Liver (tissue), 9 donors: ENCODE data around the gene PAX8. TPM values are rescaled to one million over a fixed set of nuclear protein-coding genes. Genes with fewer than 3 reads are reported as not detected.

ENCODE experiments used
- DNase-seq: peaks from one replicate; pipeline ENCODE4 v3.0.0-alpha.2; 2017; ENCODE audit warnings: low spot score
- H3K27ac ChIP-seq, 2 donors: one replicate each; pipeline ENCODE4 v1.7.0; 2013; ENCODE audit warnings: inconsistent platforms in 2 of 2, low read length in 2 of 2, control low read depth in 1 of 2, low read depth in 1 of 2, mild to moderate bottlenecking in 1 of 2
- H3K27me3 ChIP-seq, 4 donors: one replicate each; pipeline versions ENCODE4 v1.6.1 to v1.7.0; 2013; ENCODE audit warnings: low read length in 3 of 4, inconsistent platforms in 1 of 4, mild to moderate bottlenecking in 1 of 4, moderate library complexity in 1 of 4; ENCODE audit not compliant: control insufficient read depth in 4 of 4, insufficient read depth in 4 of 4
- H3K36me3 ChIP-seq, 4 donors: one replicate each; pipeline versions ENCODE4 v1.6.1 to v1.7.0; 2013; ENCODE audit warnings: low read length in 3 of 4, mild to moderate bottlenecking in 3 of 4, low read depth in 1 of 4, moderate library complexity in 1 of 4; ENCODE audit not compliant: control insufficient read depth in 4 of 4, insufficient read depth in 3 of 4
- H3K4me1 ChIP-seq, 4 donors: one replicate each; pipeline versions ENCODE4 v1.6.1 to v1.7.0; 2013; ENCODE audit warnings: low read length in 3 of 4, mild to moderate bottlenecking in 3 of 4, moderate library complexity in 1 of 4; ENCODE audit not compliant: control insufficient read depth in 4 of 4, insufficient read depth in 4 of 4
- H3K4me3 ChIP-seq, 3 donors: one replicate each; pipeline versions ENCODE4 v1.6.1 to v1.7.0; 2013; ENCODE audit warnings: low read length in 3 of 3, control low read depth in 1 of 3, low read depth in 1 of 3, mild to moderate bottlenecking in 1 of 3
- H3K9ac ChIP-seq, 2 donors: one replicate each; pipeline ENCODE4 v1.7.0; 2013; ENCODE audit warnings: low read length in 2 of 2, mild to moderate bottlenecking in 2 of 2, moderate library complexity in 2 of 2, control low read depth in 1 of 2, low read depth in 1 of 2
- H3K9me3 ChIP-seq, 4 donors: one replicate each; pipeline versions ENCODE4 v1.6.1 to v1.7.0; 2013; ENCODE audit warnings: low read length in 3 of 4; ENCODE audit not compliant: control insufficient read depth in 4 of 4
- CTCF ChIP-seq: fragments of 150-350 bp; IDR thresholded peaks from 2 replicates; pipeline ENCODE4 v1.5.1; 2017; ENCODE audit warnings: improper control_type of control experiment, low read depth, low read length; ENCODE audit not compliant: missing input control
- EGR1 ChIP-seq, 2 donors: IDR thresholded peaks; 2 replicates each; pipeline ENCODE4 v1.6.1; 2016 to 2018; ENCODE audit warnings: antibody characterized with exemption in 2 of 2, low read depth in 2 of 2
- FOXA1 ChIP-seq: IDR thresholded peaks from 2 replicates; pipeline ENCODE4 v1.6.1; 2016; ENCODE audit warnings: antibody characterized with exemption
- GABPA ChIP-seq, 2 donors: IDR thresholded peaks in 1 of 2; conservative IDR thresholded peaks in 1 of 2; 2 replicates each; pipeline ENCODE4 v1.6.1; 2016; ENCODE audit warnings: antibody characterized with exemption in 2 of 2, mild to moderate bottlenecking in 1 of 2, moderate library complexity in 1 of 2
- HNF4A ChIP-seq, 2 donors: conservative IDR thresholded peaks; 2 replicates each; pipeline ENCODE4 v1.6.1; 2016; ENCODE audit warnings: antibody characterized with exemption in 2 of 2, mild to moderate bottlenecking in 2 of 2
- HNF4G ChIP-seq: IDR thresholded peaks from 2 replicates; pipeline ENCODE4 v1.6.1; 2016; ENCODE audit warnings: antibody characterized with exemption
- JUND ChIP-seq, 2 donors: IDR thresholded peaks; 2 replicates each; pipeline ENCODE4 v1.6.1; 2016; ENCODE audit warnings: antibody characterized with exemption in 2 of 2
- MAX ChIP-seq: IDR thresholded peaks from 2 replicates; pipeline ENCODE4 v1.6.1; 2016; ENCODE audit warnings: antibody characterized with exemption
- NR2F2 ChIP-seq: IDR thresholded peaks from 2 replicates; pipeline ENCODE4 v1.6.1; 2016; ENCODE audit warnings: antibody characterized with exemption
- RAD21 ChIP-seq, 2 donors: IDR thresholded peaks; 2 replicates each; pipeline ENCODE4 v1.6.1; 2016; ENCODE audit warnings: antibody characterized with exemption in 2 of 2, mild to moderate bottlenecking in 2 of 2
- REST ChIP-seq: IDR thresholded peaks from 2 replicates; pipeline ENCODE4 v1.6.1; 2016; ENCODE audit warnings: antibody characterized with exemption, mild to moderate bottlenecking
- RXRA ChIP-seq, 2 donors: IDR thresholded peaks; 2 replicates each; pipeline ENCODE4 v1.6.1; 2017 to 2018; ENCODE audit warnings: antibody characterized with exemption in 2 of 2, mild to moderate bottlenecking in 1 of 2
- SP1 ChIP-seq: IDR thresholded peaks from 2 replicates; pipeline ENCODE4 v1.6.1; 2018; ENCODE audit warnings: antibody characterized with exemption, mild to moderate bottlenecking
- TAF1 ChIP-seq: conservative IDR thresholded peaks from 2 replicates; pipeline ENCODE4 v1.6.1; 2016; ENCODE audit warnings: antibody characterized with exemption, mild to moderate bottlenecking
- YY1 ChIP-seq: IDR thresholded peaks from 2 replicates; pipeline ENCODE4 v1.6.1; 2016; ENCODE audit warnings: antibody characterized with exemption, mild to moderate bottlenecking
- WGBS: extraction: QIAGEN DNeasy Blood & Tissue Kit; methylation state at CpG from one replicate; pipeline ENCODE4 v1.1.7; 2013; 5-methylcytosine and 5-hydroxymethylcytosine counted together
- polyA plus RNA-seq, 2 donors: library from polyadenylated mRNA; stranded (reverse) in 1 of 2; unstranded in 1 of 2; fragments of 200-250 nt in 1 of 2; fragments of >200 nt in 1 of 2; fragmentation: Nextera tagmentation in 1 of 2; extraction: Ambion mirVana in 1 of 2; gene quantifications; one replicate each; pipeline versions ENCODE4 v1.2.1 to v1.2.3, GENCODE V29; 2013 to 2015
- total RNA-seq, 2 donors: library from RNA; depleted of rRNA; stranded (reverse); fragments of >200 nt; gene quantifications; one replicate each; pipeline ENCODE4 v1.2.3, GENCODE V29; 2014
- TF ChIP-seq, protein P1 (sequence below): IDR thresholded peaks from 2 replicates; pipeline ENCODE4 v1.6.1; 2016; ENCODE audit warnings: antibody characterized with exemption
- TF ChIP-seq, protein P2 (sequence below): IDR thresholded peaks from 2 replicates; pipeline ENCODE4 v1.6.1; 2016; ENCODE audit warnings: antibody characterized with exemption
- donor health status: healthy.
- donor health status: healthy.
- donor health status: healthy.
- donor health status: healthy.
- donor health status: healthy.

Gene PAX8
- total and polyA plus RNA-seq, 4 donors: 0.09 to 0.85 (median 0.33) TPM

DNA sequence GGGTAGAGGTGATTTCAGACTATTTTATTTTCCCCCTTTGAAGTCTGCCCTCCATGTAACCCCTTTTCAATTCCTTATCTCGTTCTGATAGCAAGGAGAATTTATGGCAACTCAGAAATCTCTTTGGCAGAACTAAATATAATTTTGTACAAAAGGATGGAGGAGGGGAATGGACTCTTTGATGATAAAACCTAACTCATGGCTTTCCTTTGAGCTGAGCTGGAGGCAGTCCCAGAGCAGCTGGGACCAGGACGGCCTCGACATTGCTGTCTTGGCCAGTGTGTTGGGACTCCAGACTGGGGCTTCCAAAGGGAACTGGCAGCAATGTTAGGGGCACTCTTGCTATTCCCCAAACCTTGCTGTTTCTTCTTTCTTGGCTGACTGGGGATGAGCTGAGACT, 47.7 kb downstream of the PAX8 start (continued):
- TF ChIP-seq MAX: no peak

- Histone ChIP-seq H3K4me1 (no peaks in the 10 kb centered on the region), H3K36me3 (no peaks in the 10 kb centered on the region), H3K9ac (no peak overlapping the region), H3K4me3 (no peak overlapping the region), H3K27me3 (no peaks in the 10 kb centered on the region), H3K9me3 (no peaks in the 10 kb centered on the region), H3K27ac (no peak overlapping the region)
- WGBS: 83% methylated on average over 6 of the region's 6 CpGs
- TF ChIP-seq EGR1 (IDR thresholded peaks at IDR 0.05; ENCODE audit: low read depth in 2 of 2) (no peak), YY1 (no peak), MAX (no peak), SP1 (no peak), HNF4A (conservative IDR thresholded peaks at IDR 0.05) (no peak), GABPA (IDR thresholded peaks at IDR 0.05 in 1 of 2, conservative IDR thresholded peaks at IDR 0.05 in 1 of 2) (no peak), TAF1 (no peak)
- DNase-seq: no peak
Measured at GRCh38 chr2:113230531-113230930, 48.2 kb downstream of the PAX8 start.

- Histone ChIP-seq H3K9me3 (no peaks in the 10 kb centered on the region), H3K27me3 (no peaks in the 10 kb centered on the region)
Measured at GRCh38 chr2:113229795-113230194, 48.9 kb downstream of the PAX8 start.

More at GRCh38 chr2:113229795-113230194, 48.9 kb downstream of the PAX8 start:
- H3K4me1 ChIP-seq: no peaks in the 10 kb centered on the region
- H3K4me3 ChIP-seq: no peak overlapping the region
- no peak overlapping the region for H3K9ac ChIP-seq
- 88% methylated on average over 3 of the region's 3 CpGs for WGBS
- no peaks in the 10 kb centered on the region for H3K36me3 ChIP-seq
- no peak overlapping the region for H3K27ac ChIP-seq
- no peak for DNase-seq
- TF ChIP-seq, protein P1, sequence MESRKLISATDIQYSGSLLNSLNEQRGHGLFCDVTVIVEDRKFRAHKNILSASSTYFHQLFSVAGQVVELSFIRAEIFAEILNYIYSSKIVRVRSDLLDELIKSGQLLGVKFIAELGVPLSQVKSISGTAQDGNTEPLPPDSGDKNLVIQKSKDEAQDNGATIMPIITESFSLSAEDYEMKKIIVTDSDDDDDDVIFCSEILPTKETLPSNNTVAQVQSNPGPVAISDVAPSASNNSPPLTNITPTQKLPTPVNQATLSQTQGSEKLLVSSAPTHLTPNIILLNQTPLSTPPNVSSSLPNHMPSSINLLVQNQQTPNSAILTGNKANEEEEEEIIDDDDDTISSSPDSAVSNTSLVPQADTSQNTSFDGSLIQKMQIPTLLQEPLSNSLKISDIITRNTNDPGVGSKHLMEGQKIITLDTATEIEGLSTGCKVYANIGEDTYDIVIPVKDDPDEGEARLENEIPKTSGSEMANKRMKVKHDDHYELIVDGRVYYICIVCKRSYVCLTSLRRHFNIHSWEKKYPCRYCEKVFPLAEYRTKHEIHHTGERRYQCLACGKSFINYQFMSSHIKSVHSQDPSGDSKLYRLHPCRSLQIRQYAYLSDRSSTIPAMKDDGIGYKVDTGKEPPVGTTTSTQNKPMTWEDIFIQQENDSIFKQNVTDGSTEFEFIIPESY: no peak
- TF ChIP-seq SP1 (no peak), GABPA (IDR thresholded peaks at IDR 0.05 in 1 of 2, conservative IDR thresholded peaks at IDR 0.05 in 1 of 2) (no peak), EGR1 (IDR thresholded peaks at IDR 0.05; ENCODE audit: low read depth in 2 of 2) (no peak), JUND (IDR thresholded peaks at IDR 0.05) (no peak), REST (no peak), RAD21 (IDR thresholded peaks at IDR 0.05) (no peak), NR2F2 (no peak), HNF4A (conservative IDR thresholded peaks at IDR 0.05) (no peak), CTCF (no peak), RXRA (IDR thresholded peaks at IDR 0.05) (no peak), YY1 (no peak), FOXA1 (no peak), HNF4G (no peak)
- TF ChIP-seq, protein P2, sequence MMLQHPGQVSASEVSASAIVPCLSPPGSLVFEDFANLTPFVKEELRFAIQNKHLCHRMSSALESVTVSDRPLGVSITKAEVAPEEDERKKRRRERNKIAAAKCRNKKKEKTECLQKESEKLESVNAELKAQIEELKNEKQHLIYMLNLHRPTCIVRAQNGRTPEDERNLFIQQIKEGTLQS: no peak
